ENCODE results near the gene SNED1.

SNED1 gene

DNA sequence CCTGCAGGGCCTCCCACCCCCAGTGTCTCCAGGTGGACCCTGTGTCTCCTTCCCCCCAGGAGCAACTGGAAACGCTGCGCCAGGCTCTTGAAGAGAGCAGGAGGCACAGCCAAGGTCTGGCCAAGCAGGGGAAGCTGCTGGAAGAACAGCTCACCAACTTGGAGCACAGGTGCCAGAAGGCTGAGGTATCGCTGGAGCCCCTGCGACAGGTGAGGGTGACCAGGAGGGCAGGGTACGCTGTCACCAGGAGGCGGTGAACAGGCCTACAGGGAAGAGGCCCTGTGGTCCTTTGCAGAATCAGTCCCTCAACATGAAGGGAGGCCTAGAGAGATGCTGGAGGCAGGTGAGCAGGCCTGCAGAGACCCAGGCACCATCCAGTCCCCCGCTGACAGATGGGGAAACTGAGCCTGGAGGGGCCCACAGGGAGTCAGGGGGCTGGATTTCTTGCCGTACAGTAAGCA is 15.6 kb upstream of the SNED1 start:
- H3K4me1 ChIP-seq (ENCODE audit: control insufficient read depth, insufficient read depth, low read length), result peaks cover 3% of the 10 kb centered on the region; the same call in 1 of the 2 replicates
- H3K27ac ChIP-seq (ENCODE audit: low read depth, low read length), result no peak overlapping the region
- H3K27me3 ChIP-seq (ENCODE audit: control insufficient read depth, insufficient read depth, low read length), result peaks cover 30% of the 10 kb centered on the region
- H3K4me3 ChIP-seq (ENCODE audit: low read depth, low read length), result no peak overlapping the region
- H3K9me3 ChIP-seq (ENCODE audit: control insufficient read depth, insufficient read depth, low read depth, low read length), result no peaks in the 10 kb centered on the region; the same call in 1 of the 2 replicates
- H3K9ac ChIP-seq (ENCODE audit: low read length), result no peak overlapping the region
- H3K36me3 ChIP-seq (ENCODE audit: control insufficient read depth, insufficient read depth, low read length), result no peaks in the 10 kb centered on the region

DNA sequence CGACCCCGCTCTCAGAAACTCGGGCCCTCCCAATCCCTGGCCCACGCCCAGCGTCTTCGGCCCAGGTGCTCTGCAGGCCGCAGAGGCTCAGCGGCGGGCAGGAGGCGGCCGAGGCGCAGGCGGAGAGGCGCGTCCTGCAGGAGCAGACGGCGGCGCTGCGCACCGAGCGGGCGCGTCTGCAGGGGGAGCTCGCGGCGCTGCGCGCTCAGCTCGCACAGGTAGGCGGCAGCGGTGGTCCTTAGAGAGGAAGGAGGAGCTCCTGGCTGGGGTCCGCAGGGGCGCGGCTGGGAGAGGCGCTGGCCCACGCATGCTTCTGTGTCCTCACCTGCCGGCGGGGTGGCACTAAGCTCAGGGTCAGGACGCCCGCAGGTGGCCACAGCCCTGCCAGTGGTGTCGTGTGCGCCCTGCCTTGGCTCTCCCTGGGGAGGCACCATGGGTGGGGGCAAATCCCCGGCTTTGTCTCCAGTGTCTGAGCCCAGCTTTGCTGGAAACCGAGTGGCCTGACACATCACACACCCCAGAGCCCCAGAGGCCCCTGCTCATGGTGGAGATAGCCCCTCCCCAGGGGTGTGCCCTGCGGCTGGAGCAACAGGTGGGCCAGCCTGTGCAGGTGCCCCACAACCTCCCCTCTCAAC is 14.9 kb upstream of the SNED1 start:
- Histone ChIP-seq H3K27me3 (ENCODE audit: control insufficient read depth, insufficient read depth, low read length) (peaks cover 30% of the 10 kb centered on the region), H3K27ac (ENCODE audit: low read depth, low read length) (no peak overlapping the region), H3K9me3 (ENCODE audit: control insufficient read depth, insufficient read depth, low read depth, low read length) (no peaks in the 10 kb centered on the region; the same call in 1 of the 2 replicates), H3K36me3 (ENCODE audit: control insufficient read depth, insufficient read depth, low read length) (no peaks in the 10 kb centered on the region), H3K4me3 (ENCODE audit: low read depth, low read length) (peak overlapping the region; percentile 37), H3K9ac (ENCODE audit: low read length) (no peak overlapping the region), H3K4me1 (ENCODE audit: control insufficient read depth, insufficient read depth, low read length) (peaks cover 3% of the 10 kb centered on the region; the same call in 1 of the 2 replicates)

- no peak overlapping the region for H3K9ac ChIP-seq (ENCODE audit: low read length)
- peaks cover 3% of the 10 kb centered on the region; the same call in 1 of the 2 replicates for H3K4me1 ChIP-seq (ENCODE audit: control insufficient read depth, insufficient read depth, low read length)
- H3K36me3 ChIP-seq (ENCODE audit: control insufficient read depth, insufficient read depth, low read length), result no peaks in the 10 kb centered on the region
- H3K4me3 ChIP-seq (ENCODE audit: low read depth, low read length), result no peak overlapping the region
- no peak overlapping the region for H3K27ac ChIP-seq (ENCODE audit: low read depth, low read length)
- H3K9me3 ChIP-seq (ENCODE audit: control insufficient read depth, insufficient read depth, low read depth, low read length), result no peaks in the 10 kb centered on the region; the same call in 1 of the 2 replicates
- H3K27me3 ChIP-seq (ENCODE audit: control insufficient read depth, insufficient read depth, low read length), result peaks cover 30% of the 10 kb centered on the region
Measured at GRCh38 chr2:240983996-240984498, 14.4 kb upstream of the SNED1 start.

GRCh38 chr2:240985881-240986786 is 12.3 kb upstream of the SNED1 start:
- Histone ChIP-seq H3K36me3 (ENCODE audit: control insufficient read depth, insufficient read depth, low read length) (no peaks in the 10 kb centered on the region), H3K27me3 (ENCODE audit: control insufficient read depth, insufficient read depth, low read length) (peaks cover 29% of the 10 kb centered on the region), H3K27ac (ENCODE audit: low read depth, low read length) (no peak overlapping the region), H3K9ac (ENCODE audit: low read length) (no peak overlapping the region), H3K4me3 (ENCODE audit: low read depth, low read length) (no peak overlapping the region), H3K4me1 (ENCODE audit: control insufficient read depth, insufficient read depth, low read length) (peaks cover 3% of the 10 kb centered on the region; the same call in 1 of the 2 replicates), H3K9me3 (ENCODE audit: control insufficient read depth, insufficient read depth, low read depth, low read length) (no peaks in the 10 kb centered on the region; the same call in 1 of the 2 replicates)

- peaks cover 23% of the 10 kb centered on the region for H3K27me3 ChIP-seq (ENCODE audit: control insufficient read depth, insufficient read depth, low read length)
- H3K4me3 ChIP-seq (ENCODE audit: low read depth, low read length), result no peak overlapping the region
- no peak overlapping the region for H3K9ac ChIP-seq (ENCODE audit: low read length)
- H3K27ac ChIP-seq (ENCODE audit: low read depth, low read length), result no peak overlapping the region
- no peaks in the 10 kb centered on the region; the same call in 1 of the 2 replicates for H3K9me3 ChIP-seq (ENCODE audit: control insufficient read depth, insufficient read depth, low read depth, low read length)
- H3K36me3 ChIP-seq (ENCODE audit: control insufficient read depth, insufficient read depth, low read length), result no peaks in the 10 kb centered on the region
- H3K4me1 ChIP-seq (ENCODE audit: control insufficient read depth, insufficient read depth, low read length), result peaks cover 3% of the 10 kb centered on the region; the same call in 1 of the 2 replicates
Measured at GRCh38 chr2:240986787-240987411, 11.5 kb upstream of the SNED1 start.

GRCh38 chr2:240987588-240987987 is 10.8 kb upstream of the SNED1 start:
- H3K9me3 ChIP-seq (ENCODE audit: control insufficient read depth, insufficient read depth, low read depth, low read length), result no peaks in the 10 kb centered on the region; the same call in 1 of the 2 replicates
- peaks cover 3% of the 10 kb centered on the region; the same call in 1 of the 2 replicates for H3K4me1 ChIP-seq (ENCODE audit: control insufficient read depth, insufficient read depth, low read length)
- H3K27ac ChIP-seq (ENCODE audit: low read depth, low read length), result no peak overlapping the region
- H3K36me3 ChIP-seq (ENCODE audit: control insufficient read depth, insufficient read depth, low read length), result no peaks in the 10 kb centered on the region
- H3K9ac ChIP-seq (ENCODE audit: low read length), result no peak overlapping the region
- peaks cover 16% of the 10 kb centered on the region for H3K27me3 ChIP-seq (ENCODE audit: control insufficient read depth, insufficient read depth, low read length)
- H3K4me3 ChIP-seq (ENCODE audit: low read depth, low read length), result no peak overlapping the region

GRCh38 chr2:240988146-240988545 is 10.3 kb upstream of the SNED1 start:
- H3K36me3 ChIP-seq (ENCODE audit: control insufficient read depth, insufficient read depth, low read length), result no peaks in the 10 kb centered on the region
- H3K27me3 ChIP-seq (ENCODE audit: control insufficient read depth, insufficient read depth, low read length), result peaks cover 10% of the 10 kb centered on the region; the same call in 1 of the 2 replicates

DNA sequence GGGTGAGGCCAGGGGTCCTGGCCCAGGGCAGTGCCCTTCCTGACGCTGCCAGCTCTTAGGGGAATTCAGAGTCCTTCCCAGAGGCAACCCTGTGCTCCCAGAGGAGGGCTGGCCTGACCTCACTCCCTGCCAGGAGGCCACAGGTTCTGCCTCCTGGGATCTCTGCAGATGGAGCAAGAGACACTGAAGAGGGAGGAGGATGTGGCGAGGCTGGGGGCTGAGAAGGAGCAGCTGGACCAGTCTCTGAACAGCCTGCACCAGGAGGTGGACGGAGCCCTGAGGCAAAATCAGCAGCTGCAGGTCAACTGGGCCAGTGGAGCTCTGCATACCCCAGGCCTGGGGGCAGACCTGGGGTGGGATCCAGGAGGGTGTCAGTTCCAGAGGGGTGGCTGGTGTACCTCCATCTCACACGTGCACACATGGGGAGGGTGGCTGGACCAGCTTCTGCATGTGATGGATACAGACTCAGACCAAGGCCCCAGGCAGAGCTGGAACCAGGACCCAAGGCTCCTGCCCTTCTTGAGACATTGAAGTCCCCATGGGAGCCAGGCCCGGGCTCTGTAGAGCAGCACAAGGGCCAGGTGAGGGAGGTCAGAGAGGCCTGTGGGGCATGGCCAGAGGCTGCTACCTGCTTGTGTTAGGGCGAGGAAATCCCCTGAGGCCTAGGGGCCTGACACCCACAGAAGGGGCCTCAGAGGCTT is 9.7 kb upstream of the SNED1 start:
- H3K27ac ChIP-seq (ENCODE audit: low read depth, low read length), result no peak overlapping the region
- 0 out of 2 replicates have a peak, but pooled peaks cover under 1% of the 10 kb centered on the region for H3K4me1 ChIP-seq (ENCODE audit: control insufficient read depth, insufficient read depth, low read length)

More at GRCh38 chr2:240988146-240988545, 10.3 kb upstream of the SNED1 start:
- Histone ChIP-seq H3K4me1 (ENCODE audit: control insufficient read depth, insufficient read depth, low read length) (peaks cover 3% of the 10 kb centered on the region; the same call in 1 of the 2 replicates), H3K4me3 (ENCODE audit: low read depth, low read length) (no peak overlapping the region), H3K9ac (ENCODE audit: low read length) (no peak overlapping the region), H3K27ac (ENCODE audit: low read depth, low read length) (no peak overlapping the region), H3K9me3 (ENCODE audit: control insufficient read depth, insufficient read depth, low read depth, low read length) (no peaks in the 10 kb centered on the region; the same call in 1 of the 2 replicates)

DNA sequence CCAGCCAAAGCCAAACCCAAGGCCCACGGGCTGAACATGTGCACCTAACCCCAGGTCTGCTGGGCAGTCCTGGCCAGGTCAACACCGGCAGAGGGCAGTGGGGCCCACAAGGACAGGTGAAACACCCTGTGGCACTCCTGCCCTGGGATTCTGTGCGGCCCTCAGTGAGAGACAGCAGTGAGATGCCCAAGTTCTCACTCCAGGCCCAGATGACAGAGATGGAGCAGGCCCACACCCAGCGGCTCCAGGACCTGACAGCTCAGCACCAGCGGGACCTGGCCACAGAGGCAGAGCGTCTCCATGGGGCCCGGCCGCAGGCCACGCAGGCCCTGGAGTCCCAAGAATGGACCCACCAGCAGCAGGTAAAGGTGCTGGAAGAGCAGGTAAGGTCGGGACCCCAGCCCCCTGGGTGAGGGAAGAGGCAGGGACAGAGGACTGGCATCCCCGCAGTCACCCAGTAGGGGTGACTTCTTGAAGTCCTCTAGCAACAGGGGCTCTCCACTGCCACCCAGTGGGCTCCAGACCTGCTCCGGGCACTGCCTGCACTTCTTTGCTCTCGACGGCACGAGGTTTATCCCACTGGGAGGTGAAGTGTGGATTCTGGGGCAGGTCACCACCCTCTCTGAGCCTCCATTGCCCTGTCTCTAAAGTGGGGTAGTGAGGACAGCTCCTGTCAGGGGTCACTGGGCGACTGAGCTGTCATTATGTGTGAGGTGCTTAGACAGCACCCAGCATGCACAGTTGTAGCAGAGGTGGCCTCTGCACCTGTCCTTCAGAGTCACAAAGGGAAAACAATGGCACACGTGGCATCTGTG is 8.8 kb upstream of the SNED1 start:
- Histone ChIP-seq H3K4me1 (ENCODE audit: control insufficient read depth, insufficient read depth, low read length) (no peaks in the 10 kb centered on the region), H3K4me3 (ENCODE audit: low read depth, low read length) (no peak overlapping the region), H3K27me3 (ENCODE audit: control insufficient read depth, insufficient read depth, low read length) (no peaks in the 10 kb centered on the region; the same call in 1 of the 2 replicates), H3K9me3 (ENCODE audit: control insufficient read depth, insufficient read depth, low read depth, low read length) (no peaks in the 10 kb centered on the region; the same call in 1 of the 2 replicates), H3K27ac (ENCODE audit: low read depth, low read length) (no peak overlapping the region), H3K36me3 (ENCODE audit: control insufficient read depth, insufficient read depth, low read length) (no peaks in the 10 kb centered on the region), H3K9ac (ENCODE audit: low read length) (no peak overlapping the region)

More for the DNA sequence above, 9.7 kb upstream of the SNED1 start:
- Histone ChIP-seq H3K4me3 (ENCODE audit: low read depth, low read length) (no peak overlapping the region), H3K36me3 (ENCODE audit: control insufficient read depth, insufficient read depth, low read length) (no peaks in the 10 kb centered on the region), H3K9ac (ENCODE audit: low read length) (no peak overlapping the region), H3K9me3 (ENCODE audit: control insufficient read depth, insufficient read depth, low read depth, low read length) (no peaks in the 10 kb centered on the region; the same call in 1 of the 2 replicates), H3K27me3 (ENCODE audit: control insufficient read depth, insufficient read depth, low read length) (peaks cover 6% of the 10 kb centered on the region; the same call in 1 of the 2 replicates)

Data from HUES6 (cell line).